Trophoblast cell (in vitro differentiated cells and primary cell): Measurements from ENCODE around the gene UBR4.

ENCODE experiments used
- DNase-seq, 2 donors: peaks; one replicate each; pipeline ENCODE4 v3.0.0-alpha.2; 2016
- H2AFZ ChIP-seq: 2 replicates; pipeline ENCODE4 v1.6.1; 2013; ENCODE audit warnings: low read length, moderate library complexity, mild to moderate bottlenecking; ENCODE audit not compliant: insufficient read depth, poor library complexity
- H2AK5ac ChIP-seq: 2 replicates; pipeline ENCODE4 v1.6.1; 2013; ENCODE audit warnings: mild to moderate bottlenecking, low read length
- H2BK120ac ChIP-seq: 2 replicates; pipeline ENCODE4 v1.6.1; 2013; ENCODE audit warnings: low read length, mild to moderate bottlenecking, moderate library complexity; ENCODE audit not compliant: insufficient read depth, poor library complexity
- H2BK12ac ChIP-seq: 2 replicates; pipeline ENCODE4 v1.6.1; 2013; ENCODE audit warnings: mild to moderate bottlenecking, low read length, moderate library complexity
- H2BK5ac ChIP-seq: 2 replicates; pipeline ENCODE4 v1.6.1; 2013; ENCODE audit warnings: low read length, low read depth, moderate library complexity, mild to moderate bottlenecking; ENCODE audit not compliant: poor library complexity
- H3K14ac ChIP-seq: 2 replicates; pipeline ENCODE4 v1.6.1; 2013; ENCODE audit warnings: mild to moderate bottlenecking, low read length
- H3K18ac ChIP-seq: 2 replicates; pipeline ENCODE4 v1.6.1; 2013; ENCODE audit warnings: mild to moderate bottlenecking, low read length
- H3K23ac ChIP-seq: 2 replicates; pipeline ENCODE4 v1.6.1; 2013; ENCODE audit warnings: low read length
- H3K27ac ChIP-seq: 2 replicates; pipeline ENCODE4 v1.5.1; 2013; ENCODE audit warnings: low read depth, mild to moderate bottlenecking, inconsistent platforms, low read length, moderate library complexity
- H3K27me3 ChIP-seq: 2 replicates; pipeline ENCODE4 v1.6.1; 2013; ENCODE audit warnings: inconsistent platforms, mild to moderate bottlenecking, low read length, moderate library complexity; ENCODE audit not compliant: insufficient read depth
- H3K36me3 ChIP-seq, 2 experiments: 1 replicate in 1 of 2; 2 replicates in 1 of 2; pipeline ENCODE4 v1.6.1; 2013; ENCODE audit warnings: low read length in 2 of 2, mild to moderate bottlenecking in 2 of 2, moderate library complexity in 1 of 2; ENCODE audit not compliant: insufficient read depth in 2 of 2, control insufficient read depth in 1 of 2
- H3K4ac ChIP-seq: 2 replicates; pipeline ENCODE4 v1.6.1; 2013; ENCODE audit warnings: low read depth, mild to moderate bottlenecking, low read length, moderate library complexity
- H3K4me1 ChIP-seq, 2 experiments: 1 replicate in 1 of 2; 2 replicates in 1 of 2; pipeline ENCODE4 v1.6.1; 2013; ENCODE audit warnings: low read length in 2 of 2, mild to moderate bottlenecking in 2 of 2, moderate library complexity in 1 of 2; ENCODE audit not compliant: insufficient read depth in 2 of 2, control insufficient read depth in 1 of 2
- H3K4me2 ChIP-seq: 2 replicates; pipeline ENCODE4 v1.6.1; 2013; ENCODE audit warnings: inconsistent platforms, mild to moderate bottlenecking, low read length, moderate library complexity
- H3K4me3 ChIP-seq: 2 replicates; pipeline ENCODE4 v1.5.1; 2013; ENCODE audit warnings: mild to moderate bottlenecking, low read depth, low read length, inconsistent platforms
- H3K79me1 ChIP-seq: one replicate; pipeline ENCODE4 v1.6.1; 2013; ENCODE audit warnings: low read length
- H3K79me2 ChIP-seq: 2 replicates; pipeline ENCODE4 v1.6.1; 2013; ENCODE audit warnings: low read length, mild to moderate bottlenecking; ENCODE audit not compliant: control insufficient read depth, insufficient read depth, poor library complexity
- H3K9ac ChIP-seq: 2 replicates; pipeline ENCODE4 v1.6.1; 2013; ENCODE audit warnings: mild to moderate bottlenecking, low read length
- H3K9me3 ChIP-seq: 2 replicates; pipeline ENCODE4 v1.6.1; 2013; ENCODE audit warnings: low read depth, mild to moderate bottlenecking, control low read depth, inconsistent platforms, low read length; ENCODE audit not compliant: insufficient read depth
- H4K12ac ChIP-seq: 2 replicates; pipeline ENCODE4 v1.6.1; 2013; ENCODE audit warnings: low read depth, mild to moderate bottlenecking, low read length, moderate library complexity
- H4K8ac ChIP-seq: 2 replicates; pipeline ENCODE4 v1.6.1; 2013; ENCODE audit warnings: low read depth, mild to moderate bottlenecking, low read length, moderate library complexity
- H4K91ac ChIP-seq: one replicate; pipeline ENCODE4 v1.6.1; 2013; ENCODE audit warnings: low read depth, mild to moderate bottlenecking, low read length, moderate library complexity
- WGBS: extraction: QIAGEN DNeasy Blood & Tissue Kit; methylation state at CpG from one replicate; pipeline ENCODE4 v1.1.7; 2013; ENCODE audit warnings: missing lambda C conversion rate; ENCODE audit not compliant: insufficient read length, insufficient coverage; ENCODE audit errors: extremely low coverage; 5-methylcytosine and 5-hydroxymethylcytosine counted together

The UBR4 gene

DNA sequence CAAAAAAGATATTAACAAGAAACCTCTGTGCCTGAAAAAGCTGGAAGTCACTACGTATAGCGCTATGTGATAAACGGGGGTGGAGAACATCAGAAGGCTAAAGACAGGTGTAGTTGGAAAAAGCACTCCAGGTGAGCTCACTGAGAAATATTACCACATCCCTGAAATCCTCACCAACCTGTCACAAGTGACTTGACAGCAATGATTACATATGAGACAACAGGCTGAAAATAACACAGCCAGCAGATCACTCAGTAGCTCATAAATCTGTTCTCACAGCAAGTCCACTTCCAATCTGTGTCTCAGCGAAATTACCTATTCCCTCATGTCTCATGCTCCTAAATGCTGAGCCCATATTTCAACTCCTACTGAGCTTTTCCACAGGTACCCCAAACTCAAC, 120.5 kb downstream of the UBR4 start:
- Histone ChIP-seq H2AK5ac (no peak overlapping the region), H3K4me1 (no peaks in the 10 kb centered on the region), H3K79me2 (no peaks in the 10 kb centered on the region), H3K27me3 (no peaks in the 10 kb centered on the region), H3K9ac (no peak overlapping the region), H2BK120ac (no peak overlapping the region), H4K91ac (no peak overlapping the region), H4K12ac (no peak overlapping the region), H3K23ac (no peak overlapping the region), H3K36me3 (peaks cover 64 to 87% of the 10 kb centered on the region in 2 experiments), H4K8ac (no peak overlapping the region), H3K4me2 (no peak overlapping the region), H3K9me3 (no peaks in the 10 kb centered on the region), H3K4ac (no peak overlapping the region), H3K27ac (no peak overlapping the region), H3K14ac (no peak overlapping the region), H2AFZ (no peak overlapping the region), H2BK5ac (no peak overlapping the region), H2BK12ac (no peak overlapping the region), H3K18ac (no peak overlapping the region), H3K4me3 (no peak overlapping the region), H3K79me1 (no peaks in the 10 kb centered on the region)
- no CpG with 5 or more reads among the region's 4 CpGs for WGBS
- DNase-seq: no peak

DNA sequence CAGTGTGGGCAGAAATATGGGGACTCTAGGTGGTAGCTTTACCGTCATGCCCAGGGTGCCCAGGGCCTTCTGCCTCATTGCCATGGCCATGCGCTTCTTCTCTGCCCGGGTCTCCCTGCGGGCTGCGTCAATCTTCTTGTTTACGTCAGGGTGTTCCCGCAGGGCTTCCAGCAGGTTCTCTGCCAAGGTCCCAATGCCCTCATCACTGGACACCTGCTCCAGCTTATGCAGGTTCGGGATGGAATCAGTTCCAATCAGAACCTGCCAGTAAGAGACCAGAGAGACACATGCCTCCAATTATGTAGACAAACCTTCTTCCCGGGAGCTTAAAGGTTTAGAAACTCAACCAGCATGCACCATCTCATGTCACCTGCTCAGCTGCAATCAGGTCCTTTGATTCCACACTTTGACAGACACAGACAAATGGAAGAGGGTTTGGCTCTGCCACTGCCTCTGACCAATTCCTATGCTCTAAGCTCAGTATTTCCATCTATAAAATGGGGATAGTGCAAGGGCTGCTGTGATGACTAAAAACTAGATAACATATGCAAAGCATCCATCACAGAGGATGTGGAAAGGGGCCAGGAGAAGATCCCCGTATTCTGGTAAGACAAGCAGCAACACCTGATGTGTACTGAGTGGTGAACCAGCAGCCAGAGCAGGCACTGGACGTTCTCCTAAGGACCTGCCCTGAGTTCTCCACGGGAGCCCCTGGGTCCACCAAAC, 121.2 kb downstream of the UBR4 start:
- Histone ChIP-seq H3K36me3 (peaks cover 69 to 87% of the 10 kb centered on the region in 2 experiments), H3K27ac (no peak overlapping the region), H3K9ac (no peak overlapping the region), H3K18ac (no peak overlapping the region), H3K9me3 (no peaks in the 10 kb centered on the region), H3K79me2 (no peaks in the 10 kb centered on the region), H3K27me3 (no peaks in the 10 kb centered on the region), H2AFZ (no peak overlapping the region), H2BK120ac (no peak overlapping the region), H2BK5ac (no peak overlapping the region), H3K4me3 (no peak overlapping the region), H3K23ac (no peak overlapping the region), H3K4ac (no peak overlapping the region), H4K8ac (no peak overlapping the region), H2AK5ac (no peak overlapping the region), H4K91ac (no peak overlapping the region), H2BK12ac (no peak overlapping the region), H3K14ac (no peak overlapping the region), H4K12ac (no peak overlapping the region), H3K4me2 (no peak overlapping the region), H3K4me1 (no peaks in the 10 kb centered on the region), H3K79me1 (no peaks in the 10 kb centered on the region)
- DNase-seq: no peak
- no CpG with 5 or more reads among the region's 12 CpGs for WGBS

GRCh38 chr1:19087737-19088594, 122.1 kb downstream of the UBR4 start:
- no peak overlapping the region for H2AK5ac ChIP-seq
- no peaks in the 10 kb centered on the region for H3K79me1 ChIP-seq
- no peak overlapping the region for H3K18ac ChIP-seq
- no peak overlapping the region for H2BK5ac ChIP-seq
- no peaks in the 10 kb centered on the region for H3K79me2 ChIP-seq
- H3K9me3 ChIP-seq: no peaks in the 10 kb centered on the region
- H3K4me3 ChIP-seq: no peak overlapping the region
- WGBS: no CpG with 5 or more reads among the region's 9 CpGs
- H3K27ac ChIP-seq: no peak overlapping the region
- H2BK12ac ChIP-seq: no peak overlapping the region
- H4K12ac ChIP-seq: no peak overlapping the region
- H3K14ac ChIP-seq: no peak overlapping the region
- no peak overlapping the region for H2AFZ ChIP-seq
- H2BK120ac ChIP-seq: no peak overlapping the region
- H3K9ac ChIP-seq: no peak overlapping the region
- no peak overlapping the region for H4K8ac ChIP-seq
- H3K36me3 ChIP-seq: peaks cover 68 to 87% of the 10 kb centered on the region in 2 experiments
- DNase-seq: no peak
- H3K4ac ChIP-seq: no peak overlapping the region
- H3K27me3 ChIP-seq: no peaks in the 10 kb centered on the region
- no peak overlapping the region for H4K91ac ChIP-seq
- no peak overlapping the region for H3K23ac ChIP-seq
- H3K4me1 ChIP-seq: no peaks in the 10 kb centered on the region
- no peak overlapping the region for H3K4me2 ChIP-seq

DNA sequence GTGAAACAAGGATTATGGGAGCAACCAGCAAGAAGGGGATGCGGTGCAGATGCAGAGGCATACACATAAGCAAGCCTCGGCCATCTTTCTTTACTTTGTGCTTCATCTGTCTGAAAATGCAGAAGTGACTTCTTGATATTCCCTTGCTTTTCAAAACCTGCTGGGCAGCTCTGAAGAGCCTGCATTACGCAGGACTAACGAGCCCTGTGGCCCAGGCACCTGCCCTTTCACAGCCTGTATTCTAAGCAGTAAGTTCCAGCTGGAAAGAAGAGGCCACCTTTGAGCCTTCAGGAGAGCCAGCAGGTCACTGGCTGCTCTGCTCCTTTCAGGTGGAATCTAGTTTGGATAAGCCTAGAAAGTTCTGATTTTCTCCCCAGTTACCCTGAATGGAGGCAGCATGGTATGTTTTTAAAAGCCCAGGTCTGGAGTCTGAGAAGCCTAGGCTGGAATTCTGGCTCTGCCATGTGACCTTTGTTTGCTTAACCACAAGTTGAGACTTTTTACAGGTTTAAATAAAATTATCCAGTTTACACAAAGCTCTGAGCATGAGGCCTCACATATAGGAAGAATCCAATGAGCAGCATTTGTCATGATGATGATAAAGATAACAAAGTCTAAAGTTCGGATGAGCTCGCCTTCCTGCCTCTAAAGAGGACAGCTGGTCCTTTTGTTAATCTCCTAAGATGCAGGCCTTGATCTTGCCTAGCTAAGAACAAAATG, 122.9 kb downstream of the UBR4 start:
- Histone ChIP-seq H2BK120ac (no peak overlapping the region), H4K8ac (no peak overlapping the region), H3K4ac (no peak overlapping the region), H2BK5ac (no peak overlapping the region), H3K4me1 (no peaks in the 10 kb centered on the region), H3K4me3 (no peak overlapping the region), H3K9me3 (no peaks in the 10 kb centered on the region), H3K4me2 (no peak overlapping the region), H4K91ac (no peak overlapping the region), H3K36me3 (peaks cover 70 to 87% of the 10 kb centered on the region in 2 experiments), H2AFZ (no peak overlapping the region), H4K12ac (no peak overlapping the region), H3K23ac (no peak overlapping the region), H3K27ac (no peak overlapping the region), H3K9ac (no peak overlapping the region), H3K18ac (no peak overlapping the region), H3K14ac (no peak overlapping the region), H3K79me2 (no peaks in the 10 kb centered on the region), H3K27me3 (no peaks in the 10 kb centered on the region), H3K79me1 (no peaks in the 10 kb centered on the region), H2AK5ac (no peak overlapping the region), H2BK12ac (no peak overlapping the region)
- DNase-seq: no peak
- no CpG with 5 or more reads among the region's 6 CpGs for WGBS
